Stomach (tissue), 4 donors: ENCODE measurements around the gene DOCK9.

ENCODE experiments used
- CTCF ChIP-seq, 7 experiments: fragments of 450-650 bp in 4 of 7; fragments of 200-600 bp in 3 of 7; sonication (generic) in 3 of 7; IDR thresholded peaks; one replicate each; pipeline ENCODE4 v1.5.1; 2016 to 2019; ENCODE audit warnings: antibody characterized with exemption in 7 of 7, control low read depth in 2 of 7, mild to moderate bottlenecking in 1 of 7
- POLR2A ChIP-seq, 4 donors: fragments of 450-650 bp; IDR thresholded peaks; one replicate each; pipeline ENCODE4 v1.6.1; 2016; ENCODE audit warnings: antibody characterized with exemption in 4 of 4, control low read depth in 2 of 4, mild to moderate bottlenecking in 1 of 4, moderate library complexity in 1 of 4
- POLR2AphosphoS5 ChIP-seq, 3 donors: sonication (generic); formaldehyde crosslinking; IDR thresholded peaks; one replicate each; pipeline ENCODE4 v1.6.1; 2016; ENCODE audit warnings: antibody characterized with exemption in 3 of 3

- TF ChIP-seq CTCF (IDR thresholded peaks at IDR 0.05) (no peak), POLR2A (IDR thresholded peaks at IDR 0.05) (no peak), POLR2AphosphoS5 (IDR thresholded peaks at IDR 0.05) (no peak)
Observed at GRCh38 chr13:98983182-98983581, 5.3 kb upstream of the DOCK9 start.
